Fibroblast of lung (primary cell): Measurements from ENCODE around the gene TTLL10.

ENCODE experiments used
- CTCF ChIP-seq, 2 donors: IDR thresholded peaks in 1 of 2; conservative IDR thresholded peaks in 1 of 2; 1 replicate in 1 of 2; 2 replicates in 1 of 2; pipeline ENCODE4 v1.5.1; 2011 to 2012; ENCODE audit warnings: low read length in 2 of 2, control low read depth in 1 of 2, inconsistent platforms in 1 of 2, low read depth in 1 of 2, mild to moderate bottlenecking in 1 of 2
- EZH2 ChIP-seq: IDR thresholded peaks from 2 replicates; pipeline ENCODE4 v1.5.1; 2012; ENCODE audit warnings: low read length, control low read depth, mild to moderate bottlenecking; ENCODE audit errors: missing control alignments

- TF ChIP-seq CTCF (conservative IDR thresholded peaks at IDR 0.05 in 1 of 2, IDR thresholded peaks at IDR 0.05 in 1 of 2; ENCODE audit: low read depth in 1 of 2, low read length in 2 of 2) (no peak), EZH2 (no peak)
Measured at GRCh38 chr1:1221887-1222574, 48.4 kb downstream of the TTLL10 start.
